ENCODE data around the gene ADGRD2. TPM values are rescaled to one million over a fixed set of nuclear protein-coding genes. Genes with fewer than 3 reads are reported as not detected.

The ADGRD2 gene
- not detected for total RNA-seq

- Histone ChIP-seq H3K36me3 (ENCODE audit: control insufficient read depth in 3 of 3, insufficient read depth in 3 of 3, low read length in 3 of 3) (no peaks in the 10 kb centered on the region), H3K9me3 (ENCODE audit: control insufficient read depth in 3 of 3, low read length in 3 of 3) (no peaks in the 10 kb centered on the region), H3K27me3 (ENCODE audit: control insufficient read depth in 3 of 3, insufficient read depth in 3 of 3, low read length in 3 of 3) (peaks cover 36 to 56% (median 47%) of the 10 kb centered on the region in 3 donors), H3K9ac (ENCODE audit: low read depth in 1 of 3, low read length in 3 of 3) (no peak within 1 kb of the TSS), H3K4me1 (ENCODE audit: control insufficient read depth in 3 of 3, insufficient read depth in 3 of 3, low read length in 3 of 3) (peaks cover 0 to 5% (median 3%) of the 10 kb centered on the region in 3 donors), H3K4me3 (ENCODE audit: low read length in 3 of 3) (no peak within 1 kb of the TSS), H3K27ac (ENCODE audit: low read depth, low read length) (no peak within 1 kb of the TSS)
Measured at GRCh38 chr9:124450241-124450924, at the start of gene ADGRD2. ADGRD2 (plus strand) TSS chr9:124450451; CDS start chr9:124451667, 1,216 bp downstream.

GRCh38 chr9:124403246-124403645 lies 47.0 kb upstream of the ADGRD2 start:
- Histone ChIP-seq H3K9ac (ENCODE audit: low read depth in 1 of 3, low read length in 3 of 3) (no peak overlapping the region), H3K27me3 (ENCODE audit: control insufficient read depth in 3 of 3, insufficient read depth in 3 of 3, low read length in 3 of 3) (no peaks in the 10 kb centered on the region), H3K27ac (ENCODE audit: low read depth, low read length) (no peak overlapping the region), H3K9me3 (ENCODE audit: control insufficient read depth in 3 of 3, low read length in 3 of 3) (no peaks in the 10 kb centered on the region), H3K4me3 (ENCODE audit: low read length in 3 of 3) (no peak overlapping the region), H3K4me1 (ENCODE audit: control insufficient read depth in 3 of 3, insufficient read depth in 3 of 3, low read length in 3 of 3) (peaks cover 21 to 23% (median 22%) of the 10 kb centered on the region in 3 donors), H3K36me3 (ENCODE audit: control insufficient read depth in 3 of 3, insufficient read depth in 3 of 3, low read length in 3 of 3) (peaks cover 39 to 49% (median 42%) of the 10 kb centered on the region in 3 donors)

GRCh38 chr9:124409410-124409809 lies 40.8 kb upstream of the ADGRD2 start:
- no peaks in the 10 kb centered on the region for H3K27me3 ChIP-seq (ENCODE audit: control insufficient read depth in 3 of 3, insufficient read depth in 3 of 3, low read length in 3 of 3)
- peaks cover 39 to 74% (median 73%) of the 10 kb centered on the region in 3 donors for H3K36me3 ChIP-seq (ENCODE audit: control insufficient read depth in 3 of 3, insufficient read depth in 3 of 3, low read length in 3 of 3)
- no peak overlapping the region for H3K4me3 ChIP-seq (ENCODE audit: low read length in 3 of 3)
- H3K9ac ChIP-seq (ENCODE audit: low read depth in 1 of 3, low read length in 3 of 3), result no peak overlapping the region
- no peak overlapping the region for H3K27ac ChIP-seq (ENCODE audit: low read depth, low read length)
- H3K4me1 ChIP-seq (ENCODE audit: control insufficient read depth in 3 of 3, insufficient read depth in 3 of 3, low read length in 3 of 3), result peaks cover 2 to 6% (median 5%) of the 10 kb centered on the region in 3 donors
- no peaks in the 10 kb centered on the region for H3K9me3 ChIP-seq (ENCODE audit: control insufficient read depth in 3 of 3, low read length in 3 of 3)

GRCh38 chr9:124410321-124410913 lies 39.8 kb upstream of the ADGRD2 start:
- Histone ChIP-seq H3K36me3 (ENCODE audit: control insufficient read depth in 3 of 3, insufficient read depth in 3 of 3, low read length in 3 of 3) (peaks cover 34 to 67% (median 67%) of the 10 kb centered on the region in 3 donors), H3K9me3 (ENCODE audit: control insufficient read depth in 3 of 3, low read length in 3 of 3) (no peaks in the 10 kb centered on the region), H3K27ac (ENCODE audit: low read depth, low read length) (no peak overlapping the region), H3K4me1 (ENCODE audit: control insufficient read depth in 3 of 3, insufficient read depth in 3 of 3, low read length in 3 of 3) (peaks cover 6 to 11% (median 10%) of the 10 kb centered on the region in 3 donors), H3K4me3 (ENCODE audit: low read length in 3 of 3) (no peak overlapping the region), H3K27me3 (ENCODE audit: control insufficient read depth in 3 of 3, insufficient read depth in 3 of 3, low read length in 3 of 3) (no peaks in the 10 kb centered on the region), H3K9ac (ENCODE audit: low read depth in 1 of 3, low read length in 3 of 3) (no peak overlapping the region)

GRCh38 chr9:124411514-124412227 lies 38.6 kb upstream of the ADGRD2 start:
- H3K4me3 ChIP-seq (ENCODE audit: low read length in 3 of 3), result no peak overlapping the region
- H3K36me3 ChIP-seq (ENCODE audit: control insufficient read depth in 3 of 3, insufficient read depth in 3 of 3, low read length in 3 of 3), result peaks cover 31 to 60% (median 59%) of the 10 kb centered on the region in 3 donors
- H3K9ac ChIP-seq (ENCODE audit: low read depth in 1 of 3, low read length in 3 of 3), result no peak overlapping the region
- no peak overlapping the region for H3K27ac ChIP-seq (ENCODE audit: low read depth, low read length)
- no peaks in the 10 kb centered on the region for H3K27me3 ChIP-seq (ENCODE audit: control insufficient read depth in 3 of 3, insufficient read depth in 3 of 3, low read length in 3 of 3)
- peaks cover 0 to 4% (median 0%) of the 10 kb centered on the region in 3 donors for H3K9me3 ChIP-seq (ENCODE audit: control insufficient read depth in 3 of 3, low read length in 3 of 3)
- H3K4me1 ChIP-seq (ENCODE audit: control insufficient read depth in 3 of 3, insufficient read depth in 3 of 3, low read length in 3 of 3), result peaks cover 10 to 14% (median 11%) of the 10 kb centered on the region in 3 donors

GRCh38 chr9:124412228-124412575 lies 38.0 kb upstream of the ADGRD2 start:
- no peak overlapping the region for H3K9ac ChIP-seq (ENCODE audit: low read depth in 1 of 3, low read length in 3 of 3)
- H3K36me3 ChIP-seq (ENCODE audit: control insufficient read depth in 3 of 3, insufficient read depth in 3 of 3, low read length in 3 of 3), result peaks cover 31 to 60% (median 54%) of the 10 kb centered on the region in 3 donors
- no peaks in the 10 kb centered on the region for H3K27me3 ChIP-seq (ENCODE audit: control insufficient read depth in 3 of 3, insufficient read depth in 3 of 3, low read length in 3 of 3)
- H3K4me3 ChIP-seq (ENCODE audit: low read length in 3 of 3), result no peak overlapping the region
- peaks cover 0 to 4% (median 0%) of the 10 kb centered on the region in 3 donors for H3K9me3 ChIP-seq (ENCODE audit: control insufficient read depth in 3 of 3, low read length in 3 of 3)
- H3K27ac ChIP-seq (ENCODE audit: low read depth, low read length), result no peak overlapping the region
- H3K4me1 ChIP-seq (ENCODE audit: control insufficient read depth in 3 of 3, insufficient read depth in 3 of 3, low read length in 3 of 3), result peaks cover 10 to 14% (median 11%) of the 10 kb centered on the region in 3 donors

GRCh38 chr9:124414612-124415011 lies 35.6 kb upstream of the ADGRD2 start:
- peak overlapping the region; percentile 88 to 98 (median 91) for H3K9ac ChIP-seq (ENCODE audit: low read depth in 1 of 3, low read length in 3 of 3)
- H3K4me3 ChIP-seq (ENCODE audit: low read length in 3 of 3), result peak overlapping the region; percentile 84 to 100 (median 99)
- H3K27ac ChIP-seq (ENCODE audit: low read depth, low read length), result peak overlapping the region; percentile 88
- no peaks in the 10 kb centered on the region for H3K27me3 ChIP-seq (ENCODE audit: control insufficient read depth in 3 of 3, insufficient read depth in 3 of 3, low read length in 3 of 3)
- peaks cover 31 to 40% (median 38%) of the 10 kb centered on the region in 3 donors for H3K36me3 ChIP-seq (ENCODE audit: control insufficient read depth in 3 of 3, insufficient read depth in 3 of 3, low read length in 3 of 3)
- H3K9me3 ChIP-seq (ENCODE audit: control insufficient read depth in 3 of 3, low read length in 3 of 3), result peaks cover 0 to 4% (median 0%) of the 10 kb centered on the region in 3 donors
- peaks cover 10 to 14% (median 11%) of the 10 kb centered on the region in 3 donors for H3K4me1 ChIP-seq (ENCODE audit: control insufficient read depth in 3 of 3, insufficient read depth in 3 of 3, low read length in 3 of 3)

GRCh38 chr9:124415102-124415851 lies 35.0 kb upstream of the ADGRD2 start, which contains the start of gene PSMB7:
PSMB7 (minus strand) TSS chr9:124415442; CDS start chr9:124415425, 17 bp downstream.
- Histone ChIP-seq H3K27me3 (ENCODE audit: control insufficient read depth in 3 of 3, insufficient read depth in 3 of 3, low read length in 3 of 3) (no peaks in the 10 kb centered on the region), H3K4me3 (ENCODE audit: low read length in 3 of 3) (peak within 1 kb of the TSS; percentile 84 to 100 (median 99)), H3K4me1 (ENCODE audit: control insufficient read depth in 3 of 3, insufficient read depth in 3 of 3, low read length in 3 of 3) (peaks cover 10 to 14% (median 11%) of the 10 kb centered on the region in 3 donors), H3K27ac (ENCODE audit: low read depth, low read length) (peak within 1 kb of the TSS; percentile 88), H3K36me3 (ENCODE audit: control insufficient read depth in 3 of 3, insufficient read depth in 3 of 3, low read length in 3 of 3) (peaks cover 31 to 38% (median 34%) of the 10 kb centered on the region in 3 donors), H3K9me3 (ENCODE audit: control insufficient read depth in 3 of 3, low read length in 3 of 3) (peaks cover 0 to 4% (median 0%) of the 10 kb centered on the region in 3 donors), H3K9ac (ENCODE audit: low read depth in 1 of 3, low read length in 3 of 3) (peak within 1 kb of the TSS; percentile 88 to 98 (median 91))

GRCh38 chr9:124415852-124416484 lies 34.3 kb upstream of the ADGRD2 start:
- Histone ChIP-seq H3K27me3 (ENCODE audit: control insufficient read depth in 3 of 3, insufficient read depth in 3 of 3, low read length in 3 of 3) (no peaks in the 10 kb centered on the region), H3K9ac (ENCODE audit: low read depth in 1 of 3, low read length in 3 of 3) (no peak overlapping the region), H3K4me1 (ENCODE audit: control insufficient read depth in 3 of 3, insufficient read depth in 3 of 3, low read length in 3 of 3) (peaks cover 10 to 14% (median 11%) of the 10 kb centered on the region in 3 donors), H3K27ac (ENCODE audit: low read depth, low read length) (no peak overlapping the region), H3K4me3 (ENCODE audit: low read length in 3 of 3) (peak overlapping the region; percentile 84 to 100 (median 99)), H3K36me3 (ENCODE audit: control insufficient read depth in 3 of 3, insufficient read depth in 3 of 3, low read length in 3 of 3) (peaks cover 24 to 34% (median 28%) of the 10 kb centered on the region in 3 donors), H3K9me3 (ENCODE audit: control insufficient read depth in 3 of 3, low read length in 3 of 3) (peaks cover 0 to 4% (median 0%) of the 10 kb centered on the region in 3 donors)

Data from skeletal muscle tissue (tissue), 4 donors.